ENCODE measurements around the gene CIRBP.

CIRBP gene

DNA sequence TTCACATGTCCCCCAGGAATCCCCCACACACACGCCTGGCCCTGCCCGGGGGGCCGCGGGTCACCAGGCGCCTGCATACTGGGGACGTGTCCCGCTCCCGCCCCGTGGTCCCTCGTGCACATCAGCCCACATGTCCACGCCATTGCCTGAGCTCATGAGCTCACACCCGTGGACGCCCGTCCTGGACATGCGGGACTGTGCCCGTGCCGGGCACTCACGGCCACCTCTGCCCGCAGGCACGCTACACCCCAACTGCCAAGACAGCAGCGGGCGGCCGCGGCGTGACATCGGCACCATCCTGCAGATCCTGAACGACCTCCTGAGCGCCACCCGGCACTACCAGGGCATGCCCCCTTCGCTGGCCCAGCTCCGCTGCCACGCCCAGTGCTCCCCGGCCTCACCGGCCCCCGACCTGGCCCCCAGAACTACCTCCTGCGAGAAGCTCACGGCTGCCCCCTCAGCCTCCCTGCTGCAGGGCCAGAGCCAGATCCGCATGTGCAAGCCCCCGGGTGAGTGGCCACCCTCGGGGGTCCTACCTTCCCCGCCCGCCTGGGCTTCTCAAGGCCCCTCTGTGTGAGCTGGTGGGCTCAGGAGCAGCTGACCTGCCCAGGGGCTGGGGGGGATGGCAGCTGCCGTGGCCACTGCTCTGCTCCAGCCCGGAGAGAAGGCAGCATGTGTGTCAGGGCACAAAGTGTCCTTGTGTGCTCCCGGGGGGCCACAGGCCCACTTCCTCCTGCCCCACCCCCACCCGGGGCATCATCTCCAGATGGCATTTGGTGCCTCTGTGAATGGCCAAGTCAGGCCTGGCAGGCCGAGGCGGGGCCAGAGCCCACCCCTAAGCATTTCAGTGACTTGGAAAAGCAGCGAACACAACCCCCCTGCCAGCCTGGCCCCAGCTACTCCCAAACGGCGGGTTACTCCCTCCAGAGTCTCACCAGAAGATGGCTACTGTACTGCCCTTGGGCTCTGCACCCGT lies 13.7 kb upstream of the CIRBP start:
- H3K4me3 ChIP-seq (ENCODE audit: low read length), result no peak overlapping the region
- DNase-seq (ENCODE audit: low read depth), result no peak
- TF ChIP-seq, protein P1, sequence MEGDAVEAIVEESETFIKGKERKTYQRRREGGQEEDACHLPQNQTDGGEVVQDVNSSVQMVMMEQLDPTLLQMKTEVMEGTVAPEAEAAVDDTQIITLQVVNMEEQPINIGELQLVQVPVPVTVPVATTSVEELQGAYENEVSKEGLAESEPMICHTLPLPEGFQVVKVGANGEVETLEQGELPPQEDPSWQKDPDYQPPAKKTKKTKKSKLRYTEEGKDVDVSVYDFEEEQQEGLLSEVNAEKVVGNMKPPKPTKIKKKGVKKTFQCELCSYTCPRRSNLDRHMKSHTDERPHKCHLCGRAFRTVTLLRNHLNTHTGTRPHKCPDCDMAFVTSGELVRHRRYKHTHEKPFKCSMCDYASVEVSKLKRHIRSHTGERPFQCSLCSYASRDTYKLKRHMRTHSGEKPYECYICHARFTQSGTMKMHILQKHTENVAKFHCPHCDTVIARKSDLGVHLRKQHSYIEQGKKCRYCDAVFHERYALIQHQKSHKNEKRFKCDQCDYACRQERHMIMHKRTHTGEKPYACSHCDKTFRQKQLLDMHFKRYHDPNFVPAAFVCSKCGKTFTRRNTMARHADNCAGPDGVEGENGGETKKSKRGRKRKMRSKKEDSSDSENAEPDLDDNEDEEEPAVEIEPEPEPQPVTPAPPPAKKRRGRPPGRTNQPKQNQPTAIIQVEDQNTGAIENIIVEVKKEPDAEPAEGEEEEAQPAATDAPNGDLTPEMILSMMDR (conservative IDR thresholded peaks at IDR 0.05; ENCODE audit: low read depth, low read length), result no peak

DNA sequence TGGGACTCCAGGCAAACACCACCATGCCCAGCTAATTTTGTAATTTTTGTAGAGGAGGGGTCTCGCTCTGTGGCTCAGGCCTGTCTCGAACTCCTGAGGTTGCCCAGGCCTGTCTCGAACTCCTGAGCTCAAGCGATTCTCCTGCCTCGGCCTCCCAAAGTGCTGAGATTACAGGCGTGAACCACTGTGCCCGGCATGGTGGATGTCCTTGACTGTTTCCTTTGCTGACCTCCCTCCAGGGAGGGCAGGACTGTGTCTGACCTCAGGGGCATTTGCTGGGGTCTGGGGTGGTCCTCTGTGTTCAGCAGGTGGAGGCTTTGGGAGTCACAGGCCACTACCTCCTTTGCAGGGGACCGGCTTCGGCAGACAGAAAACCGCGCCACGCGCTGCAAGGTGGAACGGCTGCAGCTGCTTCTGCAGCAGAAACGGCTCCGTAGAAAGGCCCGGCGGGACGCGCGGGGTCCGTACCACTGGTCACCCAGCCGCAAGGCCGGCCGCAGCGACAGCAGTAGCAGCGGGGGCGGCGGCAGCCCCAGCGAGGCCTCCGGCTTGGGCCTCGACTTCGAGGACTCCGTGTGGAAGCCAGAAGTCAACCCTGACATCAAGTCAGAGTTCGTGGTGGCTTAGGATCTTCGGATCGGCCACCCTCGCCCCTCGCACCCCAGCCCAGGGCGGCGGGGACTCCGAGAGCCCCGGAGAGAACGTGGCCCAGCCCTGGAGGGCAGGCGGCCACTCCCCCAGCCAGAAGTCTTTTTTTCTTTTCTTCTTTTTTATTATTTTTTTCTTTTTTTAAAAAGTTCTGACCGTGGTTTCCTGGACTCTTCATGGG lies 12.3 kb upstream of the CIRBP start:
- TF ChIP-seq, protein P1 (conservative IDR thresholded peaks at IDR 0.05; ENCODE audit: low read depth, low read length), result no peak
- no peak overlapping the region for H3K4me3 ChIP-seq (ENCODE audit: low read length)
- no peak for DNase-seq (ENCODE audit: low read depth)

DNA sequence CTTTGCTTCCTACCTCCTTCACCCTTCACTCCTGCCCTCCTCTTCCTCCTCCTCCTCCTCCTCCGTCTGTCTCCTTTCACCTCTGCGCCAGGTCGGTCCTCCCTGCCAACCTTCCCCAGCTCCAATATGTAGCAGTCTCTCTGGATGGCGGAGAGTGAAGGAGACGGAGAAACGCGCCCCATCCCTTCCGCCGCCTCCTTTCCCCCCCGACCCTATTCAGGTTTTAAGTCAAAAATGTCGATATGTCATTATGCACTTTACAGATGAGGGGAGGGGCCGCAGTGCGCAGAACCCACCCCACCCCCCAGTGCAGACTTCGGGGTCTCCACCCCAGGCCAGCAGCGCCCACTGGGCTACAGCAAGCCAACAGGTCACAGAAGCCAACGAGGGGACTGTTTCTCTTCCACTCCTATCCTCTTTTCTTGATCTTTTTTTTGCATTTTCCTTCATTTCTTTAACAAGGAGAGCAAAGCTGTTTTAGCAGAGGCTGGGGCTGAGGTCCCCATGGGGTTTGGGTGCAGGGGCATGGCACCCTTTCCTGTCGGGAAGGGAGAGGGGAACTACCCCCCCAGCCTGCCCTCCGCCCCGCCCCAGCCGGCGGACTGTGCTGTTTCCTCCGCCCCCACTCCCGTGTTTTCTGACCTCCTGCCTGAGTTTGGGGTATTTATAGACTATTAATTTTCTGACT lies 11.5 kb upstream of the CIRBP start:
- H3K4me3 ChIP-seq (ENCODE audit: low read length), result no peak overlapping the region
- DNase-seq (ENCODE audit: low read depth), result no peak
- TF ChIP-seq, protein P1 (conservative IDR thresholded peaks at IDR 0.05; ENCODE audit: low read depth, low read length), result no peak

DNA sequence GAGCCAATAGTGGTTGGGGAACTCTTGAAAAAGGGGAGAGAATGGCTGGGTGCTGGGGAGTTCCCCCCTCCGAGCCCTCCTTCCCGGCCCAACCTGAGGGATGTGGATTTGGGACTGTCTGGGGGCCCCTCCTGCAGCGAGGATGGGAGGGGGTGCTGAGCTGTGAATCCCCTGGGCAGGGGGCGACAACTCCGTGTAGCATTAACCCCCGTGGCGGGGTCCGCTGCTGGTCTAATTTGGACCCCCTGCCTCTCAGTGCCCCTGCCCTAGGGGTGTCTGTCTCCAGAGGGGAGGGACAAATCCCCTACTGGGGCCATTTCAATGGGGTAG lies 11.0 kb upstream of the CIRBP start:
- TF ChIP-seq, protein P1 (conservative IDR thresholded peaks at IDR 0.05; ENCODE audit: low read depth, low read length), result no peak
- no peak for DNase-seq (ENCODE audit: low read depth)
- H3K4me3 ChIP-seq (ENCODE audit: low read length), result no peak overlapping the region

DNA sequence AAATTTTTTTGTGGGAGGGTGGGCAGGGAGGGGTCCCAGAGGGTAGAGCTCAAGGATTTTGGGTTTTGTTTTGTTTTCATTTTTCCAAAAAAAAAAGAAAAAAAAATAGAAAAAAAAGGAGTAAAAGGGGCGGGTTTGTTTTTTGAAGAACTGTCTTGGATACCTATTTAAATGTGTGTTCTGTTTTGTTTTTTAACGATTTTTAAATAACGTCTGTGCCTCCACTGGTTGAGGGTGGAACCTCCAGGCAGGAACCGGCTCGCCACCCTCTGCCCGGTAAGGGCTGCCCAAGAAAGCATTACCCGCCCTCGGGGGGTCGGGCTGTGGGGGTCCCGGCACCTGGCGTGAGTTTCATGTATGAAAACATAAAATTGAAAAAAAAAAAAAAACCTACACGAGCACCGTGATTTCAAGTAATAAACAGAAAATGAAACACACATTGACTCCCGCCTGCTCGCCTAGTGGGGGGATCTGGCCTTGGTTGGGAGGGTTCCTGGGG lies 10.4 kb upstream of the CIRBP start:
- no peak overlapping the region for H3K4me3 ChIP-seq (ENCODE audit: low read length)
- TF ChIP-seq, protein P1 (conservative IDR thresholded peaks at IDR 0.05; ENCODE audit: low read depth, low read length), result no peak
- DNase-seq (ENCODE audit: low read depth), result no peak

DNA sequence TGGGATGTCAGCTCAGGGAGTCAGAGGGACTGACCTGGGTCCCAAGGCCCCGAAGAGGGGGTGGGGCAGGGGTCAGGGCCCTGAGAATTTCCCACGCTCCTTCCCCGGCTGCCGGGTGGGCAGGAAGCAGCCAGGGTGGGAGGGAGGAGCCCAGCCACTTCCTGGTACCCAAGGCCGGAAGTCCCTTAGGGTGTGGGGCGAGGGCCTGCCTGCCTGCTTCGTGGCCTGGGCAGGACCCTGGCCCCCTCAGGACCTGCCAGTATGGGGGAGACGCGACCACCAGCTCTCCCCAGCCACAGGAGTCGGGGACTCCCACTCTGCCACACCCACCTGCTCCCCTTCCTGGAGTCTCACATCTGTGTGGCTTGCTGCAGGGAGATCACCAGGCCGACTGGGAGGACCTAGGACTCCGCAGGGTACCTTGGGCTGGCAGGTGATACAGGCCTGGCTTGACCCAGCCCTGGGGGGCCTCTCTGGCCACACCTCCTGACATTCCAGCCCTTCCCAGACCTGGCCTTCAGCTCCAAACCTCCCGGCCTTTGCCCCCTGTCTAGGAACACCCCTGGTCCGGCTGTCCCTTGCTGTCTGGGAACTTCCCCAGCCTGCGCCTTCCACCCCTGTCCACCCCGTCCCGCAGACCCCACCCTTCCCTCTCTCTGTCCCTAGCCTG lies 9.8 kb upstream of the CIRBP start:
- H3K4me3 ChIP-seq (ENCODE audit: low read length), result no peak overlapping the region
- no peak for DNase-seq (ENCODE audit: low read depth)
- TF ChIP-seq, protein P1 (conservative IDR thresholded peaks at IDR 0.05; ENCODE audit: low read depth, low read length), result no peak
